Immature natural killer cell (primary cell): ENCODE measurements around the gene KANK2. TPM values are rescaled to one million over a fixed set of nuclear protein-coding genes. Genes with fewer than 3 reads are reported as not detected.
A peak's percentile ranks its signal among the peaks of the same experiment; 100 is the strongest.
"Not testable (repeated sequence)": the region's sequence is repeated elsewhere in the genome, so short reads cannot be mapped to it uniquely, and the experiment has no call there.

Experiments
- DNase-seq, 3 donors: peaks; one replicate each; pipeline ENCODE4 v3.0.0; 2022; ENCODE audit warnings: mixed read lengths in 1 of 3
- H3K27ac Mint-ChIP-seq, 6 donors: one replicate each; pipeline ENCODE4 v1.8.0; 2020; ENCODE audit warnings: mixed read lengths in 6 of 6, mild to moderate bottlenecking in 5 of 6, inconsistent platforms in 4 of 6, moderate library complexity in 3 of 6
- H3K27me3 Mint-ChIP-seq, 3 donors: one replicate each; pipeline ENCODE4 v1.8.0; 2020 to 2021; ENCODE audit warnings: low read depth in 3 of 3, mild to moderate bottlenecking in 3 of 3, mixed read lengths in 3 of 3, moderate library complexity in 3 of 3, inconsistent platforms in 1 of 3
- H3K36me3 Mint-ChIP-seq, 3 donors: one replicate each; pipeline ENCODE4 v1.8.0; 2020; ENCODE audit warnings: mixed read lengths in 3 of 3, inconsistent platforms in 2 of 3, mild to moderate bottlenecking in 2 of 3
- H3K4me1 Mint-ChIP-seq, 2 donors: one replicate each; pipeline ENCODE4 v1.8.0; 2020; ENCODE audit warnings: inconsistent platforms in 2 of 2, mild to moderate bottlenecking in 2 of 2, mixed read lengths in 2 of 2, moderate library complexity in 1 of 2
- H3K4me3 Mint-ChIP-seq, 5 donors: one replicate each; pipeline ENCODE4 v1.8.0; 2020; ENCODE audit warnings: mild to moderate bottlenecking in 5 of 5, mixed read lengths in 5 of 5, inconsistent platforms in 3 of 5, moderate library complexity in 3 of 5
- H3K9me3 Mint-ChIP-seq, 6 donors: one replicate each; pipeline ENCODE4 v1.8.0; 2020; ENCODE audit warnings: mild to moderate bottlenecking in 6 of 6, mixed read lengths in 6 of 6, inconsistent platforms in 4 of 6, moderate library complexity in 3 of 6
- polyA plus RNA-seq, 3 donors: library from polyadenylated mRNA; unstranded; fragments of 300-500 nt; fragmentation: Illumina TruSeq; gene quantifications; one replicate each; pipeline ENCODE4 v1.2.3, GENCODE V29; 2021

Gene KANK2
- polyA plus RNA-seq, 3 donors from 2014 or later = 0.08 to 0.57 TPM; not detected in 1

GRCh38 chr19:11123114-11123513 is 74.2 kb downstream of the KANK2 start:
- Mint-ChIP-seq H3K4me1 (peaks cover 2 to 6% of the 10 kb centered on the region in 2 donors), H3K4me3 (no peak overlapping the region), H3K36me3 (peaks cover 16 to 32% (median 21%) of the 10 kb centered on the region in 3 donors), H3K9me3 (no peaks in the 10 kb centered on the region), H3K27ac (no peak overlapping the region), H3K27me3 (no peaks in the 10 kb centered on the region)
- no peak for DNase-seq

GRCh38 chr19:11121963-11122362 is 75.4 kb downstream of the KANK2 start:
- H3K36me3 Mint-ChIP-seq = peaks cover 17 to 31% (median 21%) of the 10 kb centered on the region in 3 donors
- not testable (repeated sequence) for H3K9me3 Mint-ChIP-seq, H3K4me3 Mint-ChIP-seq, H3K27ac Mint-ChIP-seq, DNase-seq, H3K4me1 Mint-ChIP-seq, H3K27me3 Mint-ChIP-seq

DNA sequence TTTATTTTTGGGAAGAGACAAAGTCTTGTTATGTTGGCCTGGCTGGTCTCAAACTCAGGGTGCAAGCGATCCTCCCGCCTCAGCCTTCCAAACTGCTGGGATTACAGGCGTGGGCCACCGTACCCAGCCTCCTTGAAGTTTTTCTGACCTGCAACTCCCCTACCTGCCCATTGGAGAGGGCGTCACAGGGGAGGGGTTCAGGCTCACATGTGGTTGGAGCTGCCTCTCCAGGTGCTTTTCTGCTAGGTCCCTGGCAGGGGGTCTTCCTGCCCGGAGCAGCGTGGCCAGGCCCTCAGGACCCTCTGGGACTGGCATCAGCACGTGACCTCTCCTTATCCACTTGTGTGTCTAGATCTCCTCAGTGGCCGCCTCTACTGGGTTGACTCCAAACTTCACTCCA is 80.8 kb downstream of the KANK2 start:
- Mint-ChIP-seq H3K27ac (no peak overlapping the region), H3K36me3 (peaks cover 18 to 43% (median 21%) of the 10 kb centered on the region in 3 donors), H3K4me1 (no peaks in the 10 kb centered on the region), H3K4me3 (no peak overlapping the region), H3K9me3 (no peaks in the 10 kb centered on the region), H3K27me3 (no peaks in the 10 kb centered on the region)
- DNase-seq = no peak

DNA sequence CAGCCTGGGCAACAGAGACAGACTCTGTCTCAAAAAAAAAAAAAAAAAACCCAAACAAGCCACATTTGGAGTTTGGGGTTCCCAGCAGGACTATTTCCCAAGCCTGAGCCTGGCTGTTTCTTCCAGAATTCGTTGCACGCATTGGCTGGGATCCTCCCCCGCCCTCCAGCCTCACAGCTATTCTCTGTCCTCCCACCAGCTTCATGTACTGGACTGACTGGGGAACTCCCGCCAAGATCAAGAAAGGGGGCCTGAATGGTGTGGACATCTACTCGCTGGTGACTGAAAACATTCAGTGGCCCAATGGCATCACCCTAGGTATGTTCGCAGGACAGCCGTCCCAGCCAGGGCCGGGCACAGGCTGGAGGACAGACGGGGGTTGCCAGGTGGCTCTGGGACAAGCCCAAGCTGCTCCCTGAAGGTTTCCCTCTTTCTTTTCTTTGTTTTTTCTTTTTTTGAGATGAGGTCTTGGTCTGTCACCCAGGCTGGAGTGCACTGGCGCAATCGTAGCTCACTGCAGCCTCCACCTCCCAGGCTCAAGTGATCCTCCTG is 81.4 kb downstream of the KANK2 start:
- no peak overlapping the region for H3K27ac Mint-ChIP-seq
- no peak overlapping the region for H3K4me3 Mint-ChIP-seq
- no peaks in the 10 kb centered on the region for H3K27me3 Mint-ChIP-seq
- DNase-seq = no peak
- peaks cover 15 to 41% (median 19%) of the 10 kb centered on the region in 3 donors for H3K36me3 Mint-ChIP-seq
- no peaks in the 10 kb centered on the region for H3K4me1 Mint-ChIP-seq
- H3K9me3 Mint-ChIP-seq = no peaks in the 10 kb centered on the region

DNA sequence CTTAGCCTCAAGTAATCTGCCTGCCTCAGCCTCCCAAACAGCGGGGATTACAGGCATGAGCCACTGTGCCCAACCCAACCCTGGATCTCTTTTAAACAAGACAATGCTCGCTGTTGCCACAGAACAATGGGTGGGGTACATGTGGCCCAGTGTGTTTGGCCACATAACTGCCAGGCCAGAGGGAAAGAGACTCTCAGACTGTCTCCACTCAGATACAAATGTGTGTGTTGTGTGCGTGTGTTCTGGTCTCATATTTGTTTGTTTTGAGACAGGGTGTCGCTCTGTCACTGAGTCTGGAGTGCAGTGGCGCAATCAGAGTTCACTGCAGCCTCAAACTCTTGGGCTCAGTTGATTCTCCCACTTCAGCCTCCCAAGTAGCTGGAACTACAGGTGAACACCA is 82.3 kb downstream of the KANK2 start:
- H3K4me1 Mint-ChIP-seq = no peaks in the 10 kb centered on the region
- H3K9me3 Mint-ChIP-seq = no peaks in the 10 kb centered on the region
- H3K27ac Mint-ChIP-seq = peak overlapping the region in 1 of 6 donors; percentile 34
- no peak for DNase-seq
- peaks cover 9 to 32% (median 11%) of the 10 kb centered on the region in 3 donors for H3K36me3 Mint-ChIP-seq
- no peaks in the 10 kb centered on the region for H3K27me3 Mint-ChIP-seq
- H3K4me3 Mint-ChIP-seq = no peak overlapping the region

Other genes with a start within 250 kb of the KANK2 start
- gene SMARCA4, start 236.5 kb downstream of the KANK2 start, polyA plus RNA-seq = 10 to 100 TPM in 1 of 3 donors, 1 to 10 TPM in 2; 1.7 to 23.8 (median 6.6) TPM
- gene LDLR, start 108.1 kb downstream of the KANK2 start, polyA plus RNA-seq = 10 to 100 TPM; 10.8 to 28.1 (median 22.8) TPM
- gene SPC24, start 41.8 kb downstream of the KANK2 start, polyA plus RNA-seq = under 1 TPM in 2 of 3 donors, not detected in 1; 0.08 to 0.96 TPM
- not detected for gene ANGPTL8, start 42.1 kb upstream of the KANK2 start, polyA plus RNA-seq
- not detected for gene DOCK6, start 65.0 kb upstream of the KANK2 start, polyA plus RNA-seq
- gene TSPAN16, start 98.6 kb upstream of the KANK2 start, polyA plus RNA-seq = not detected
- 1 to 10 TPM; 1.6 to 2.9 (median 2.2) TPM for gene RAB3D, start 142.1 kb upstream of the KANK2 start, polyA plus RNA-seq
- gene TMEM205, start 148.7 kb upstream of the KANK2 start, polyA plus RNA-seq = 10 to 100 TPM; 73.3 to 91.2 (median 81.4) TPM
- gene CCDC159, start 149.0 kb upstream of the KANK2 start, polyA plus RNA-seq = 10 to 100 TPM; 26.5 to 32.4 (median 28.8) TPM
- 1 to 10 TPM; 1.2 to 2.7 (median 1.8) TPM for gene PLPPR2, start 157.9 kb upstream of the KANK2 start, polyA plus RNA-seq
- gene SWSAP1, start 177.1 kb upstream of the KANK2 start, polyA plus RNA-seq = 1 to 10 TPM; 7.0 to 8.7 (median 8.3) TPM
- gene EPOR, start 186.8 kb upstream of the KANK2 start, polyA plus RNA-seq = 1 to 10 TPM; 3.6 to 5.8 (median 5.4) TPM
- not detected for gene RGL3, start 221.8 kb upstream of the KANK2 start, polyA plus RNA-seq
- gene ODAD3, start 237.6 kb upstream of the KANK2 start, polyA plus RNA-seq = not detected
- gene PRKCSH, start 238.1 kb upstream of the KANK2 start, polyA plus RNA-seq = 10 to 100 TPM; 13.7 to 75.6 (median 28.4) TPM